M059J (cell line): Measurements from ENCODE around the gene OPN3. TPM values are rescaled to one million over a fixed set of nuclear protein-coding genes. Genes with fewer than 3 reads are reported as not detected.

Experiments used
- DNase-seq: peaks from one replicate; pipeline ENCODE4 v3.0.0-alpha.2; 2012; ENCODE audit warnings: low read depth
- total RNA-seq: library from RNA; depleted of rRNA; stranded (reverse); fragments of >200 nt; shearing (Covaris generic); gene quantifications from 2 replicates; pipeline ENCODE4 v1.2.3, GENCODE V29; 2014; rRNA removed

The OPN3 gene
- total RNA-seq, 1 experiment from 2014 or later = 30.8 TPM

DNA sequence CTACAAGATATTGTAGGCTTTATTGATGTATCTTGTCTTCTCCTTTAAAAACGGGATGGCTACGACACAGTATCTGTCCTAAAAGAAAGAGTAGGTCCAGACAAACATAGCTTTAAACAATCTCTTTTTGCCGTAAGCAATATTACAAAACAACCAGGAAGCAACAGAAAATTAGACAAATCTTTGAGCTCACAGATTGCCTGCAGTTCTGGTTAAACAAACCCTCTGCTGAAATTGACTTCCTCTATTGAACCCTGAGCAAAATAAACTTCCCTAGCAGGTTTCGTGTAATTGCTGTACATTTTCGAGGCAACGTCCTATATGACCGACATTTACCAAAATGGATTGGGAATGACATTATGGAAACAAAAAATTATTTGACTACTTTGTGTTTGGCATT is 50.6 kb downstream of the OPN3 start:
- DNase-seq = no peak

GRCh38 chr1:241586905-241587512 is 53.2 kb downstream of the OPN3 start:
- peak; percentile 28 for DNase-seq

DNA sequence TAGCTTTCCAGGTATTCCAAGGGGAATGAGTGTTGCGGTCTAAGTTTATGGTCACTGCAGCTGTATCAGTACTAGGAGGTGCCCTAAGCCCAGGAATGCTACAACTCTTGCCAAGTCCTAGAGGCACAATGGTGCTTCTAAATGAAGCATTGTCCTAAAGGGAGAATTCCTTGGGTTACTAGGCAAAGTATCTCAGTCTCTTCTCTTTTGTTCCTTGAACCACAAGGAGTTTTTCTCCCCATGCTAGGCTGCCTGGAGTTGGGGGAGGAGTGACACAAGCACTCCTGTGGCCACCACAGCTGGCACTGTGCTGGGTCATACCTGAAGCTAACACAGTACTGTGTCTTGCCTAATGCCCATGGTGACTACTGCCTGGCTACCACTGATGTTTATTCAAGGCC is 57.2 kb downstream of the OPN3 start:
- DNase-seq = peak; percentile 32

DNA sequence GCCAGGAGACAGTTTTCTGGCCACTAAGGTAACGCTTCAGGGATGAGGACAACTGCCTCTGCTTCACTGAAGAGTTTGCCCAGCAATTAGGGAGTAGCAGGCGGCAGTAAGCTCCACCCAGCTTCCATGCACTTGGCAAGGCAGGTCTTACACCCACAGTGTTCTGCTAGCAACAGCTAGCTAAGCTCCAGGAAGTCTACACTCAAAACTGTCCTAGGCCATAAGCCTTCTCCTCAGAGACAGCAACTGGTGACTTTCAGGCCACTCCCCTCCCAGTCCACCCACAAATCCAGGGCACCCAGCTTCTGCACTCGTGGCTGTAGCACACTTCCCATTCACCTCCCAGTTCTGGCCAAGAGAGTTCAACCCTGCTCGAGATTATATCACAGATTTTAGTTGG is 60.7 kb downstream of the OPN3 start:
- DNase-seq = no peak

DNA sequence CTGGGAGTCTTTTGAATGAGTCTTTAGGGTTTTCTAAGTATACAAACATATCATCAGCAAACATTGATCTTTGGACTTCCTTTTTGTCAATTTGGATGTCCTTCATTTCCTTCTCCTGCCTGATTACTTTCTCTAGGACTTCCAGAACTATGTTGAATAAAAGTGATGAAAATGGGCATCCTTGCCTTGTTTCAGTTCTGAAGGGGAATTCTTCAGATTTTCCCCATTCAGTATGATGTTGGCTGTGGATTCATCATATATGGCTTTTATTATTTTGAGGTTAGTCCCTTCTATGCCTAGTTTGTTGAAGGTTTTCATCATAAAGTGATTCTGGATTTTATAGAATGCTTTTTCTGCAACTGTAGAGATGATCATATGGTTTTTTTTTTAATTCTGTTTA is 66.0 kb downstream of the OPN3 start:
- no peak for DNase-seq

DNA sequence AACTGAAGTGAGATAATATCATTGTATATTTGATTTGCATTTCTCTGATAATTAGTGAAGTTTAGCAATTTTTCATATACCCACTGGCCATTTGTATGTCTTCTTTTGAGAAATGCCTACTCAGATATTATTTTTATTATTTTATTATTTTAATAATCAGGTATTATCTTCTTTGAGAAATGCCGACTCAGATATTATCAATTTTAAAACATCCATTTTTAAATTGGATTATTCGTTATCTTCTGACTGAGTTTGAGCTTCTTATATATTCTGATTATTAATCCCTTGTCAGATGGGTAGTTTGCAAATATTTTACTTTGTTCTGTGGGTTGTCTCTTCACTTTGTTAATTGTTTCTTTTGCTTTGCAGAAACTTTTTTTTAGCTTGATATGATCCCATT is 70.3 kb downstream of the OPN3 start:
- no peak for DNase-seq

GRCh38 chr1:241560849-241561187 is 79.4 kb downstream of the OPN3 start:
- DNase-seq = no peak

DNA sequence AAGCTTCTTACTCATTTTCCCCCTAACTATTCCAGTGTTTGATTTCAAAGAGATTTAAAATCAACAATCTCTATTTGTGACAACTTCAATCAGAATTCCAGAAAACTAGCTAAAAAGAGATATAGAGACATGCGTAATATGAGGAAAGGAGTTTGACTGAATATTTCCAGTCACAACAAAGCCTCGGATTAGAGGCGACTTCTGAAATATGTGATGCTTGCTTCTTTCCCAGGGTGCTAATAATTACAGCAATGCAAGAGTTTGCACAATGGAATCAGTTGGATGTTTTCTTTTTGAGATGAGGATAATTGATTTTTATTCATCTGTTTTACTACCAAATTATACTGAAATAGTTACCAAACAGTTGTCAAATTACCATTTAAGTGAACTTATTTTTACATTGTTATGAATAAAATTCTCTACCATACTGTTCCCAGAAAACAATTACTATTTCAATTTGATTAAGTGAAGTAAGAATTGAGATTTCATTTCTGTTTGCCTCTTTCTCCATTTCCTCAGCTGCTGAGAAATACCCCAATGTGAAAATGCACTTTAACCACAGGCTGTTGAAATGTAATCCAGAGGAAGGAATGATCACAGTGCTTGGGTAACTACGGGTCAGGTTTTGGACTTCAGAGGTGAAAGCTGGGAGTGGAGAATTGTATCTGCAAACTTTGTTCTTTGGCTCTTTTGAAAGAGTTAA is 79.9 kb downstream of the OPN3 start:
- DNase-seq = no peak

DNA sequence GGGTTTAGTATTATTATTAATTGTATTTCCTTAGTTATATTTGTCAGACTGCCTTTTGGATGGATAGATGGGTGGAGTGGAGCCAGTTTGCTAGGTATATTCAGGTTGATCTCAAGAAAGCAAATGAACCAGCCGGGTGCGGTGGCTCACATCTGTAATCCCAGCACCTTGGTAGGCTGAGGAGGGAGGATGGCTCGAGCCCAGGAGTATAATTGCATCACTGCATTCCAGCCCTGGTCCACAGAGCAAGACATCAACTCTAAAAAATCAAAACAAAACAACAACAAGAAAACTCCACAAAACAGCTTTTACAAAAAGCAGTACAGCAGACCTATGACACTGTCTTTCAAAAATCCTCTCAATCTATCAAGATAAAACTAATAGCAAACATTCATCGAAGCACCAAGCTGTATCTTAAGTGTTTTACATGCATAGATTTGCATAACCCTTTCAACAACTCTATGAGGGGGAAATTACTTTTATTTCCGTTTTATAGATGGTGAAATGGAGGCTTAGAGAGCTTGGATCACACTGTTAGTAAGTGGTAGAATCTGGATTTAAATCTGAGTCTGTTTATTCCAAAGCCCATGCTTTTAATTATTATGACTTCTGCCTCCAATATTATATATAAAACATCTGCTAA is 82.5 kb downstream of the OPN3 start:
- no peak for DNase-seq

DNA sequence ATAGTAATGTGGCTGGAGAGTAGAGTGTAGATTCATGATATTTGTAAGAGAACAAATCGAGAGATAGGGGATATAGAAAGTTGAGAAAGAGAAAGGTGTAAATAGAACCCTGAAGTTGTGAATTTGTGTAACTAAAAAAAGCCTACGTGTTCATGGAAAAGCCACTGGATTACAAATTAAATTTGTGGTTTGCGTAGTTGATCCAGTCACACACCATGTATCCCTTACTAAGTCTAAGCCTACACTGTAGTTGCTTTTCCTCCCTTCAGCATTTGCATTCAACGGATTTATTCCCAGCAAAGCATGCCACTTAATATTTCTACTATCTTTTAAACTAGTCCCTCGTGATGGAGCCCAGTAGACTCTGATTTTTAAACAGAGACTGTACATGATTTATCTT is 83.1 kb downstream of the OPN3 start:
- no peak for DNase-seq

- DNase-seq = no peak
Observed at GRCh38 chr1:241555526-241555925, 84.6 kb downstream of the OPN3 start.

GRCh38 chr1:241553886-241554592 is 86.1 kb downstream of the OPN3 start:
- no peak for DNase-seq

DNA sequence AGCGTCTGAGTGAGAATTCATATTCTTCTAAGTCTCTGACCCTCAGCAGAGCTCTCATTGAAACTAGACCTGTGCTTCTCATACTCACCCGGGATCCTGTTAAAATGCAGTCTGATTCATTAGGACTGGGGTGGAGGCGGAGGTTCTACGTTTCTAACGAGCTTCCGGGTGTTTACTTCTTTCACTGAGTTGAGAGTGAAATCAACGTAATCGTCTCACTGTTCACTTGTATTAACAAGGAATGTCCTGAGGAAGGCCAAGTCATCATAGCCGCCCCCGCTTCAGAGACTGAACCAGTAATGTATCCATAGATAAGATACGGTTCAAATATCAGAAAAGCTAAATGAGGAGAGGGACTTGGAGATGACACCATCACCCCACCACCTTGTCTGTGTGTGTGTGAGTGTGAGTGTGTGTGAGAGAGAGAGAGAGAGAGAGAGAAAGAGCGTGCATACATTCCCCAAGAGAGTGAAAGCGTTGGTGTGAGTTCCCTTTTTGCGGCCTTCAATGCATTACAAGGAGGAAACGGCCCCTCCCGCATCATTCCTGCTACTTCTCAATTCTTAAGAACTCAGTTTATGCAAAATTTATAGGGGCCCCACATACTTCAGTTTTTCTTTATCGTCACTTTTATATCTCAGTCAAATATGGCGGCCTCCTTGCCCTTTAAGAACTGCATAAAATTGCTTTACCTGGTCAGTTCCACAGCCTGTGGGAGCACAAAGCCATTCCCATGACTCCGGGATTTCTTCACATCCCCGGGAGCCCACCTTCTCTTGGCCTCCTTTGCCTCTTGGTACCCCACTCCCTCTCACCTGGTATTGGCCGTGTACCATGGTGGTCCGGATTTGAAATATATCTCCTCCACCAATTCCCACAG is 88.2 kb downstream of the OPN3 start:
- DNase-seq = no peak

DNA sequence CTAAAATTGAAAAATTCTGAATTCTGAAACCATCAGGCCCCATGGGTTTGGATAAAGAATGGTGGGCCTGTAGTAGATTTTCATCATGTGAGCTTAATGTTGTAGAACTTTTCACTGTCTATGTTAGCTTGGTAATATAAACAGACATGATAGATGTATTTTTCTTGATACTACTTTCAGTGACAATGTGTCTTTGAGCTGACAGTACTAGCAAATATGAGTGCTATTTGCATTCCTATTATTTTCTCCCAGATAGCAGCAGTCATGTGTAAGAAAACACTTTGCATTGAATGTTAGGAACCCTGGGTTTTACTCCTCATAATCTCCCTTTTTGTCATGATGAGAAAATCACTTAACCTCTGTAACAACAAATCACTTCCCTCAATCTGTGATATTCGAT is 89.9 kb downstream of the OPN3 start:
- DNase-seq = no peak

DNA sequence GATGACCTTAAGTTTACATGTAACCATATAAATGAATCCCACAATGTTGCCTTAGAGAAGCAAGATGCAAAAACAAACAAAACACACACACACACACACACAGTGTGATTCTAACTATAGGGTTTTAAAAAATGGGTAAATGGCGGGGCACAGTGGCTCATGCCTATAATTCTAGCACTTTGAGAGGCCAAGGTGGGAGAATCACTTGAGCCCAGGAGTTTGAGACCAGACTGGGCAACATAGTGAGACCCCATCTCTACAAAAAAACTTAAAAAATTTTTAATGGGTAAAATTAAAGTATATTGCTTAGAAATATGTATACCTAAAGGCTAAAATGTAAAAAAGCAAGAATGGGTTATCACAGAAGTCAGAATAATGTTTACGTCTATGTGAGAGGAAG is 92.2 kb downstream of the OPN3 start:
- DNase-seq = no peak

Other genes starting within 250 kb of the OPN3 start
- gene FH, start 120.6 kb downstream of the OPN3 start, total RNA-seq = 147 and 156 TPM in 2 replicates
- gene KMO, start 108.0 kb downstream of the OPN3 start, total RNA-seq = 0.27 TPM in 1 of 2 replicates, not detected in the other
- gene CHML, start within 50 bp of the OPN3 start, total RNA-seq = 11.9 and 16.9 TPM in 2 replicates
- not detected in 2 replicates for gene WDR64, start 11.9 kb upstream of the OPN3 start, total RNA-seq
- gene EXO1, start 207.8 kb upstream of the OPN3 start, total RNA-seq = 25.0 and 36.8 TPM in 2 replicates